Prostate gland (tissue), 2 donors: ENCODE measurements around the gene MRPS27.

Experiments
- CTCF ChIP-seq, 4 experiments: fragments of 200-600 bp in 2 of 4; fragments of 450-650 bp in 2 of 4; sonication (generic) in 2 of 4; IDR thresholded peaks; 1 replicate in 3 of 4; 2 replicates in 1 of 4; pipeline ENCODE4 v1.5.1; 2016 to 2019; ENCODE audit warnings: antibody characterized with exemption in 4 of 4, mild to moderate bottlenecking in 2 of 4, moderate library complexity in 2 of 4
- POLR2A ChIP-seq: fragments of 450-650 bp; IDR thresholded peaks from one replicate; pipeline ENCODE4 v1.6.1; 2016; ENCODE audit warnings: antibody characterized with exemption, mild to moderate bottlenecking

GRCh38 chr5:72221099-72221498 lies 98.9 kb downstream of the MRPS27 start:
- TF ChIP-seq POLR2A = no peak
- no peak for TF ChIP-seq CTCF (IDR thresholded peaks at IDR 0.05)
